DND-41 (cell line): ENCODE data around the gene USP35.

ENCODE experiments used
- ATAC-seq: fragments of 200-7000 bp; cut with Tn5 transposase; 3 replicates; pipeline ENCODE4 v1.9.1; 2021; ENCODE audit warnings: low read depth; ENCODE audit not compliant: insufficient read depth
- DNase-seq: peaks from one replicate; pipeline ENCODE4 v3.0.0-alpha.2; 2020
- H2AFZ ChIP-seq: 2 replicates; pipeline ENCODE4 v1.6.0; 2012; ENCODE audit warnings: low read depth, low read length
- H3K27ac ChIP-seq: 2 replicates; pipeline ENCODE4 v1.5.1; 2012; ENCODE audit warnings: low read length, inconsistent platforms
- H3K27me3 ChIP-seq: fragments of 200-600 bp; sonication (generic); 2 replicates; pipeline ENCODE4 v1.6.0; 2012; ENCODE audit warnings: low read length, mild to moderate bottlenecking, inconsistent platforms; ENCODE audit not compliant: insufficient read depth, poor library complexity
- H3K36me3 ChIP-seq: 2 replicates; pipeline ENCODE4 v1.5.1; 2012; ENCODE audit warnings: low read length, inconsistent platforms; ENCODE audit not compliant: insufficient read depth
- H3K4me1 ChIP-seq: 2 replicates; pipeline ENCODE4 v1.5.1; 2012; ENCODE audit warnings: mild to moderate bottlenecking, low read length; ENCODE audit not compliant: insufficient read depth
- H3K4me2 ChIP-seq: 2 replicates; pipeline ENCODE4 v1.6.0; 2012; ENCODE audit warnings: mild to moderate bottlenecking, moderate library complexity, low read length, inconsistent platforms; ENCODE audit not compliant: insufficient read depth
- H3K4me3 ChIP-seq, 2 experiments: fragments of 200-600 bp in 1 of 2; shearing (Covaris generic) in 1 of 2; 2 replicates each; pipeline ENCODE4 v1.5.1; 2012 to 2016; ENCODE audit warnings: inconsistent platforms in 2 of 2, low read length in 2 of 2, mild to moderate bottlenecking in 2 of 2, low read depth in 1 of 2, moderate library complexity in 1 of 2
- H3K79me2 ChIP-seq: 2 replicates; pipeline ENCODE4 v1.6.0; 2012; ENCODE audit warnings: low read length, inconsistent platforms; ENCODE audit not compliant: insufficient read depth
- H3K9ac ChIP-seq: 2 replicates; pipeline ENCODE4 v1.6.0; 2012; ENCODE audit warnings: low read depth, mild to moderate bottlenecking, inconsistent platforms, low read length, moderate library complexity
- H3K9me3 ChIP-seq: 2 replicates; pipeline ENCODE4 v1.5.1; 2012; ENCODE audit warnings: low read length, moderate library complexity, mild to moderate bottlenecking, inconsistent platforms; ENCODE audit not compliant: insufficient read depth, severe bottlenecking
- H4K20me1 ChIP-seq: 2 replicates; pipeline ENCODE4 v1.6.0; 2012; ENCODE audit warnings: low read length; ENCODE audit not compliant: insufficient read depth
- EZH2 ChIP-seq: IDR thresholded peaks from 3 replicates; pipeline ENCODE4 v1.6.1; 2012; ENCODE audit warnings: borderline replicate concordance, low read depth, mild to moderate bottlenecking, moderate library complexity, low read length, inconsistent platforms; ENCODE audit not compliant: severe bottlenecking
- TF ChIP-seq, protein P1 (sequence below): IDR thresholded peaks from 2 replicates; pipeline ENCODE4 v1.5.1; 2012; ENCODE audit warnings: borderline replicate concordance, low read length, moderate library complexity, mild to moderate bottlenecking; ENCODE audit not compliant: poor library complexity, severe bottlenecking; ENCODE audit errors: extremely low read depth

The USP35 gene

GRCh38 chr11:78216571-78217287 is 28.0 kb downstream of the USP35 start:
- H3K4me1 ChIP-seq, result peaks cover 20% of the 10 kb centered on the region
- H3K79me2 ChIP-seq, result peaks cover 3% of the 10 kb centered on the region; the same call in 1 of the 2 replicates
- H2AFZ ChIP-seq, result no peak overlapping the region
- TF ChIP-seq, protein P1, sequence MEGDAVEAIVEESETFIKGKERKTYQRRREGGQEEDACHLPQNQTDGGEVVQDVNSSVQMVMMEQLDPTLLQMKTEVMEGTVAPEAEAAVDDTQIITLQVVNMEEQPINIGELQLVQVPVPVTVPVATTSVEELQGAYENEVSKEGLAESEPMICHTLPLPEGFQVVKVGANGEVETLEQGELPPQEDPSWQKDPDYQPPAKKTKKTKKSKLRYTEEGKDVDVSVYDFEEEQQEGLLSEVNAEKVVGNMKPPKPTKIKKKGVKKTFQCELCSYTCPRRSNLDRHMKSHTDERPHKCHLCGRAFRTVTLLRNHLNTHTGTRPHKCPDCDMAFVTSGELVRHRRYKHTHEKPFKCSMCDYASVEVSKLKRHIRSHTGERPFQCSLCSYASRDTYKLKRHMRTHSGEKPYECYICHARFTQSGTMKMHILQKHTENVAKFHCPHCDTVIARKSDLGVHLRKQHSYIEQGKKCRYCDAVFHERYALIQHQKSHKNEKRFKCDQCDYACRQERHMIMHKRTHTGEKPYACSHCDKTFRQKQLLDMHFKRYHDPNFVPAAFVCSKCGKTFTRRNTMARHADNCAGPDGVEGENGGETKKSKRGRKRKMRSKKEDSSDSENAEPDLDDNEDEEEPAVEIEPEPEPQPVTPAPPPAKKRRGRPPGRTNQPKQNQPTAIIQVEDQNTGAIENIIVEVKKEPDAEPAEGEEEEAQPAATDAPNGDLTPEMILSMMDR, result no peak
- TF ChIP-seq EZH2, result no peak
- H3K36me3 ChIP-seq, result peaks cover 90% of the 10 kb centered on the region
- 0 out of 3 replicates have a peak, but pooled peaks have one; percentile 10 for ATAC-seq
- H3K4me3 ChIP-seq, result no peak overlapping the region
- no peak overlapping the region for H3K9ac ChIP-seq
- no peak overlapping the region for H3K4me2 ChIP-seq
- H4K20me1 ChIP-seq, result 0 out of 2 replicates have a peak, but pooled peaks cover 4% of the 10 kb centered on the region
- H3K27me3 ChIP-seq, result no peaks in the 10 kb centered on the region
- no peak for DNase-seq
- no peaks in the 10 kb centered on the region for H3K9me3 ChIP-seq
- peak overlapping the region; percentile 44 for H3K27ac ChIP-seq

DNA sequence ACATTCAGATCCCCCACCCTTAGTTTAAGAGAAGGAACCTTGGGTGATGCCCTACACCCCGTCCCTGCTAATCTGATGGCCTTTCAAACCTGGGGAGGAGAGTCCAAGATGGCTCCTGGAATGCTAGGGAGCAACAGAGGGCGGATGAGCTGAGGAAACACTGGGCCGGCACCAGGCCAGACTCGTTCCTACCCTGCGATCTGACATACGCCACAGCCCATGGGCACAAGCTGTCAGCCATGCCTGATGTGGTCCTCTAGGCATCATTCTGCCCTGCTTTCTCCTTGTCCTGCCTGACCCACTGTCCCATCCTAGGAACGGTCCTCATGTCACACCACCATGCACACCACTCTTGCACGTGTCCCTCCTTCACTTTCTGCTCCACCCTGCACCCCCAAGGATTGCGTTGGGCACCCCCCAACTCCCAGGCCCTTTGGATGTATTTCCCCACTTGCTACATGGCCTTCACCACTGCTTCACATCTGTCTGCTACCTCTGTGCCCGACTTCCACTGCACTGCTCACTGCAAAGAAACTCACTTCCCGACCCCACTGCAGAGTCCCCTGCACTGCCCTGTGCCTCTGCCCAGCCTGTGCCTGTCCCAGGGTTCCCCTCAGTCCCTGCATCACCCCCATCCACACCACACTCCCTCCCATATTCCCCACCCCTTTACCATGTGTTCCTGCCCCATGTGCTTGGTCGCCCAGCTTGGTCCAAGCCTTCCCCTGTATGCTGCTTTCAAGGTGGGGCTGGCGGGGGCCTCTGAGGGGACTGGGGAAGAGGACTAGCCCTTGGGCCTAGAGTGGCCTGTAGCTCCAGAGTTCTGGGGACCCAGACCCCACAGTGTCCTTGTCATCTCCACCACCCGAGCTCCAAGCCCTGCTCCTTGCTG is 29.2 kb downstream of the USP35 start:
- ATAC-seq (no peak), DNase-seq (no peak)
- H3K4me1 ChIP-seq, result peaks cover 20% of the 10 kb centered on the region
- no peak overlapping the region for H3K4me3 ChIP-seq
- peaks cover 96% of the 10 kb centered on the region for H3K36me3 ChIP-seq
- no peak overlapping the region for H2AFZ ChIP-seq
- no peak for TF ChIP-seq EZH2
- TF ChIP-seq, protein P1, result no peak
- no peaks in the 10 kb centered on the region for H3K9me3 ChIP-seq
- H3K27me3 ChIP-seq, result no peaks in the 10 kb centered on the region
- H3K4me2 ChIP-seq, result no peak overlapping the region
- peak overlapping the region; percentile 30 for H3K27ac ChIP-seq
- peaks cover 3% of the 10 kb centered on the region; the same call in 1 of the 2 replicates for H3K79me2 ChIP-seq
- H4K20me1 ChIP-seq, result 0 out of 2 replicates have a peak, but pooled peaks cover 4% of the 10 kb centered on the region
- H3K9ac ChIP-seq, result no peak overlapping the region

- TF ChIP-seq, protein P1, result no peak
- no peak for TF ChIP-seq EZH2
- Histone ChIP-seq H3K9ac (no peak overlapping the region), H3K27ac (peak overlapping the region; percentile 30; the same call in 1 of the 2 replicates), H3K4me2 (no peak overlapping the region), H3K27me3 (no peaks in the 10 kb centered on the region), H4K20me1 (no peaks in the 10 kb centered on the region), H3K79me2 (peaks cover 9% of the 10 kb centered on the region), H3K9me3 (no peaks in the 10 kb centered on the region), H3K4me1 (peaks cover 20% of the 10 kb centered on the region), H3K36me3 (peaks cover 96% of the 10 kb centered on the region), H3K4me3 (no peak overlapping the region), H2AFZ (no peak overlapping the region)
- ATAC-seq (no peak), DNase-seq (no peak)
Observed at GRCh38 chr11:78218707-78219492, 30.2 kb downstream of the USP35 start.
